Fibroblast of skin of scalp (primary cell): ENCODE results near the gene CFAP57.

ENCODE experiments used
- DNase-seq: peaks from one replicate; pipeline ENCODE4 v3.0.0-alpha.2; 2013

The CFAP57 gene

DNA sequence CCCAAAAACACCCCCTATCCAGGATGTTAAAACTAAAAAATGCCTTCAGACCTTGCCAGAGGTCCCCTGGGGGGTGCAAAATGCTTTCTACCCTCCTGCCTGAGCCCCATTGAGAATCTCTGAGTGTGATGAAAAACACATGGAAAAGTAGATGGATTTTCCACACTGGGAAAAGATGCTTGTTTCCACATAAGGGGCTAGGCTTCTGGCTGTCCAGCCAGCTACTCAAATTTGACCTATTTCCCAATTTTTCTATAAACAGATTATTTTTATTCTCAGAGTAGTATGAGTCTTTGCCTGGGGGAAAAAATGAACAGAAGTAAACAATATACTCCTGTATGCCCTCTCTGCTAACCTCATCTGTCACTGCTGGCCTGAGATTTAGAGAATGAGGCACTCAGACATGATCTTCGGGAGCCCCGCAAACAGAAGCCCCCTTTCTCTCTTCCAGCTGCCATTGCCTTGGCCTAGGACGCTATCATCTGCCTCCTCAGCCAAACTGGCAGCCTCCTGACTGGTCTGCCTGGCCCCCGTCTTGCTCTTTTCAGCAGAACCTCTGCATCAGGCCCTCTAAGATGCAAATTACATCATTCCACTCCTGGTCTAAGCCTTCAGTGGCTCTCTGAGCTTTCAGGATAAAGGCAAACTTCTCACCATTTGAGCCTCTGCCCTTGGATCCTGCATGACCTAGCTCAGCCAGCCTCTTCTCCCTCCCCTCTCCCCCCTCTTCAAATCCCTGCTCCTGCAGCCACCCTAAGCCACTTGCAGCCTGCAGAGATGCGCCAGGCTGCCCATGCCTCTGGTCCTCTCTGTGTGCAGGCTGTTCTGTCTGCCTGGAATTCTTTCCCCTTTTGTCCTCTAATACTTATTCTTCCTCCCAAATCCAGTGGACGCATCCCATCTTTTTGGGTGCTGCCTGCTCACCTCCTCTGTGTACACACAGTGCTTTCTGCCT is 58.0 kb downstream of the CFAP57 start:
- no peak for DNase-seq

DNA sequence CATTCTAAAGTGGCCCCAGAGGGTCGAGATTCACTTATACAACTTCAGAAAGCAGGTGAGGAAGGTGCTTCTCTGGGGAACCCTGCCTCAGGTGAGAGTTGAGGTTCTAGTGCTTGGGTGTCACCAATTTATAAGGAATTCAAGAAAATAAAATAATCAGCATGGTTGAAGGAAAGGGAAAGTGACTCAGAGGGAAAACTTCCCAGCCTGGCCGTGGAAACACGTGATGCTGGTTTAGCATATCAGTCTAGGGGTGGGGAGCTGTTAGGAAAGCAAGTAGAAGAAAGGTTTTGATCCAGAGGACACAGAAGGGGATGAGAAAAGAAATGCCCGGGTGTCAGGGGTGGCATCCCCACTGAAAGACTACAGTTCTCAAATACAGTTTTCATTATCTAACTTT is 59.9 kb downstream of the CFAP57 start:
- DNase-seq = peak; percentile 68

DNA sequence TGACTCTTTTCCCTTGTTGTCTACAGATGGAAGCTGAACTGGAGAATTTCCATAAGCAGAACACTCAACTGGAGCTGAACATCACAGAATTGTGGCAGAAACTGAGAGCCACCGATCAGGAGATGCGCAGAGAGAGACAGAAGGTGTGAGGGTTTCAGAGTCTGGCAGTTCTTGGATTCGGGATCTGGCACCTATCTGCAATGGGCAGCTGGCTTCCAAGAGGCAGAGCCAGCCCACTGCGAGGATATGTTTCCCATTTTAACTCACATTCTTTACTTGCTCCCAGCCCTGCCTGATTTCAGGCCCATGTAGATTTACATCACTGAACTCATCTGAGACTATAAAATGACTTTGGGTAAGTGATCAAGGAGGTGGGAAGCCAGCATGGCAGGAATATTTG is 60.4 kb downstream of the CFAP57 start:
- peak; percentile 29 for DNase-seq

DNA sequence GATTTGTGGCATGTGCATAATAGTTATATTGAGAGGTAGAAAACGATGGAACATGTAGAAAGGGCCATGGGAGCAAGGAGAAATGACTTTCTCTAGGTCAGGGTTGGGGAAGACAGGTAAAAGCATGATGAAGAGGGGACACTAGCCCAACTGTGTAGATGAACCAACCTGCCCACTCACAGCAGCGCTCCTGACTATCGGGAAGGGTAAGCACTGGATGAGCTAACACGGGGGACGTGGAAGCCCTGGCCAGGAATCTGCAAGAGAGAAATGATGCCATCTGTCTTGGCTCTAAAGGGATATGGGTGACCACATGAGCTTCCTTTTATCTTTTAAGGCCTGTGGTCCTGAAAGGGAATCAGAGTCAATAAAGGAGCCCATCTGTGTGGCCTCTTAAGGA is 61.5 kb downstream of the CFAP57 start:
- no peak for DNase-seq

DNA sequence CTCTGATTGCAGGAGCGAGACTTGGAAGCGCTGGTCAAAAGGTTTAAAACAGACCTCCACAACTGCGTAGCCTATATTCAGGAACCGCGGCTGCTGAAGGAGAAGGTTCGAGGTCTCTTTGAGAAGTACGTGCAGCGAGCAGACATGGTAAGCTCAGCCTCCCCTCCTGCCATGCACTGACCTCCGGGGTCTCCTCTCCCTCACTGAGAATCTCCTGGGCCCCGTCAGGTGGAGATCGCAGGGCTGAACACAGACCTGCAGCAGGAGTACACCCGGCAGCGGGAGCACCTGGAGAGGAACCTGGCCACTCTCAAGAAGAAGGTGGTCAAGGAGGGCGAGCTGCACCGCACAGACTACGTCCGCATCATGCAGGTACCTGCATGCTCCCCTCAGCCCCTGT is 62.1 kb downstream of the CFAP57 start:
- no peak for DNase-seq

DNA sequence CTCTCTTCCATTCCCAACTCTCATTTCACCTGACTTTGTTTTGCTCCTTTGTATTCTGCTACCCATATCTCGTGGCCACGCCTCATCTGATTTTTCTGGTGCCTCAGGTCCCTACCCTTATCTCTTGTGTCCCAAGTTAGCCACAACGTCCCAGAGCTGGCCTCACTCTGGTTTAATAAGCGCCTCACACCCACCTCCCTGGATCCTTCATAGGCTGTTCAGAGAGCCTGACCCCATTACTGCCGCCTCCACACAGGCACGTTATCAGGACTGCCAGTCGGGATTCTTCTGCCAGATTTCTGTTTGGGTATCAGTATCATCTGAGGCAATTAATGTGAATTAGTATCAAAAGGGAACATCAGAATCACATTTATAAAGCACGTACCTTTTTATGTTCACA is 62.9 kb downstream of the CFAP57 start:
- no peak for DNase-seq

DNA sequence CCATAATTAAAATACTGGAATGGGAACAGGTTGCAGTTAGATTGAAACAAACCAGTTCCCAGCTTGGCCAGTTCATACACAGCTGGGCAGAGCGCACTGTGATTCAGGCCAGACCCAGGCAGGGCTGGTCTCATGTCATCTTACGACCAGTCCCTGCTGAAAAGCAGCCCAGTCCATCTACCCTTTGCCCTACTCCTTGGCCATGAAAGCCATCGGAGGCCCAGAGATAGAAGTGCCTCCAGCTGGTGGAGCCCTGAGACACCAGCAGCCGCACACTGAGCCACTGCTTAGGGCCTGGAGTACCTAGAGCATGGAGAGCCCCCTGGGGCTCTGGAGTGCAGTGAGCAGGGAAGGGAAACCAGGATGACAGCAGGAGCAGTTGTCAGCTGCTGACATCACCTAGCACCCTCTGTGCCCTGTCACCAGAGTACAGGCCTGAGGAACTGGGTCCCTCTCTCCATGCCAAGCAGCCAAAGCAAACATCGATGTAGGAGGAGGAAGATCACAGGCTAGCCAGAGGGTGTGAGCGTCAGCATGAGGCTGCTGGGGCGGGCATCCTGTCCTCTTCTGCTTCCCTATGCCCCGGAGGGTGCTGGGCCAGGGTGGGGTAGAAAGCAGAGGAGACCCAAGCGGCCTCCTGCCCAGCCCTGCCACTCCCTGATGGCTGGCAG is 63.5 kb downstream of the CFAP57 start:
- DNase-seq = no peak

DNA sequence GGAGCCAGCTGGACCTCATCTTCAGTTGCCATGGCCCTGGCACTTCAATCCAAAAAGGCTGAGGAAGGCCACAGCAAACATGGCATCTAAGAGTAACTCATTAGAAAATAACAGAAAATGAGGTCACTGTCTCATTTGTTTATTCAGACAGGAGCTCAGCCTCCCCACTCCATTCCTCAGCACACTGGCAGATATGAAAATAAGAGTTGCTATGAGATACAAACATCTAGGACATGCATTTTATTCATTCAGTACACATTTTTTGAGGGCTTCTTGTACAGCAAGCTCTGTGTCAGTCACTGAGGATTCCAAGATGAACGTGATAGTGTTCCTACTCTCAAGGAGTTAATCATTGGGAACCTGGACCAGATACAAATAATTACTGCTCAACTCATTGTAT is 65.0 kb downstream of the CFAP57 start:
- DNase-seq = peak; percentile 20

DNA sequence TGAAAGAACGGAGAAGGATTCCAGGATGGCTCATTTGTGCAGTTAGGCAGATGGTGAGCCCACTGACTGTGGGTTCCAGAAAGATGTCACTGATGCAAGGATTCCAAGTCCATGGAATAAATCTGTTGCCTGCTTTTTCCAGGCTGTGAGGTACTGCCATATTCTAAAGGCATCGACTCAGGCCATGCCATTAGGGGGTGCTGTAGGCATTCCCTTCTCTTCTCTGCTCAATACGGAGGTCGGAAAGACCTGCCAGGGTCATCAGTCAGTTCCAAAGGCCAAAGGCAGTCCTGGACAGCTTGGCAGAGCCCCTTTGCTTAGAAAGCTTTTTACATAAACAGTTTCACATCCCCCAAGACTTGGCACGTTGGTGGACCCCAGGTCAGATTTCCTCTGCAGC is 66.0 kb downstream of the CFAP57 start:
- peak; percentile 63 for DNase-seq

DNA sequence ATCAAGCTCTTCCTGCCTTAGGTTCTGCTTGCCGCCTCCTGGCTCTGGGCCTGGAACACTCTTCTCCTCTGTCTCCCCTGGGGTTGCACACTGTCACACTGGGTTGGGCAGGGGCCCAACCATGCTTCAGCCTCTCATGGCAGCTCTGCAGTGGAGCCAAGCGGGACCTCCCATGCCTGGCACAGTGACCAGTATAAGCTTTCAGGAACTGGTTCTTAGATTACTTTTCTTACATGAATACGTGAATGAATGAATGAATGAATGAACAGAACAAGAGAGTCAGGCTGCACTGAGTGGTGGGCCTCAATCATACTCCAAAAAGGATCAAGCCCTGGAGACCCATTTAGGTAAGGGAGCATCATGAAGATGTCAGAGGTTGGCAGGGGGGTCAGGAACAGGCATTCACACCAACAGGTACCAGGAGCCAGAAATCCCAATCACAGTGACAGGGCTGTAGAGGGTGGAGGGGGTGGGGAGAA is 66.9 kb downstream of the CFAP57 start:
- no peak for DNase-seq

DNA sequence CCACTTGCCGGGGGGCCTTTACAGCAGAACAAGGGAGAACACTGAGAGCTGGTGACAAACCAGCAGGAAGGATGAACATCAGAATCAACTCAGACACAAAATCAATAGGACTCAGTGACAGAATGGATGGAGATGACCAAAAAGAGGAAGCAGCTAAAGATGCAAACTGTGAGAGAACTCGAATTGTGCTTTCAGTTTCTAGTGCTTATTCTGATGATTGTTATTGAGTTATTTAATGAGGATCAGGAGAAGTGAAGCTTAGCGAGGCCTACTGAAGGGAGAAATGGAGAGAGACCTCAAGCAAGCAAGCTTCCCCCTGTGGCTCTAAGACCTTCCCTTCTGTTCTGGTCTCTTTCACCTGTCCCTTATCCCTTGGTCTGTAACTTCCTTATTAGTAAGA is 67.4 kb downstream of the CFAP57 start:
- DNase-seq = no peak

DNA sequence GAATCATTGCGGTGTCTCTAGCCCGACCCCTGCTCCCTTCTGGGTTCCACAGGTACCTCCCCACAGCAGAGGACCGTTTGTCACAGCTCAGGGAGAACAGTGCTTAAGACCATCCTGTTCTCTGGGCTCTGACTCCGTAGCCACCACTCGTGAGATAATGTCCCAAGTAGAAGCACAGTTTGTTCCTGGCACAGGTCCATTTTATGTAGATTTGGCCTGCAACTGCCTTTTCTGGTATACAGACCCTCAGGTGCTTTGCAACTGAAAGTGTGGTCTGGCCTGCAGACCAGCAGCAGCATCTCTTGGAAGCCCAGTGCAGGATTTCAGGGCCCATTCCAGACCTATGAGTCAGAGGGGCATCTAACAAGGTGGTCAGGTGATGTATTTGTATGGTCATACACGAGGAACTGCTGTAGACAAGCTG is 69.3 kb downstream of the CFAP57 start:
- DNase-seq = no peak

DNA sequence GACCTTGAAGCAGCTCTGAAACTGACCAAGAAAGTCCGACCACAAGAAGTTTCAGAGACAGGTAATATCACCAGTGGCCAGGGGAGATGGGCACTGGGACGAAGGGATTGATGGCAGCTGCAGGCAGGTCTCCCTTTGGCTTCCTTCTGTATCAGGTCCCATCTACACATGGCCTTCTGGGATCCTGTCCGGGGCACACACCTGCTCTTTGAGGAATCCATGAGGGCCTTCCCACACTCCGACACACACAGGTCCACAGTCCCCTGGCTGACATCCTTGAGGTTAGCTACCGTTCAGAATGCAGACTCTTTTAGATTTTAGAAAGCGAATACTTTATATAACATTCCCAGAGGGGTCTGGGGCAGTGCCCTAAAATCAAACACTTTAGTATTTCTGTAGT is 71.2 kb downstream of the CFAP57 start:
- DNase-seq = no peak

DNA sequence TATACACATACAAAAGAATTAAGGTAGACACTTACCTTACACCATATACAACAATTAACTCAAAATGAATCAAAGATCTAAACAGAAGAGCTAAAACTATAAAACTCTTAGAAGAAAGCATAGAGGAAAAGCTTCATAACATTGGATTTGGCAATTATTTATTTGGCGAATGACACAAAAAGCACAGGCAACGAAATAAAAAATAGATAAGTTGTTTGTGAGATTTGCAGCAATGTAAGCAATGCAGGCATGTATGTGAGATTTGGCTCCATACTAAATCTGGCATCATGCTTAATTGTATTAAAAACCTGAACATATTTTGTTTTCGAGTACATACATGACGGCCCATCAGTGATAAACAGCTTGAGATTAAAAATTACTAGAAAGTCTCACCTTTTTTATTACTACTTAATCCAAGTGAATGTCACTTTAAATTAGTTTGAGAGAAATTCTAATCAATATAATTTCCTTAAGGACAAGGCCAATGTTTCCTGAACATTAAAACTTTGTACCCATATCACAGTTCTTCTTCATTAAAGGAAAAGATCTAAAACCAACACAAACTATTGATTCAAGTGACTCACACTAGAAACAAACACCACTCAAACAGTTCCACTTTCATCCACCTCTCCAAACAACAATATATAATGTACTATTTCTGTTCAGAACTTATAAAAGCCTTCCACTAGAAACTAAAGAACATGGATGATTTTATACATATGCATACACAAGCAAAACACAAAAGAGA is 74.5 kb downstream of the CFAP57 start:
- DNase-seq = no peak

DNA sequence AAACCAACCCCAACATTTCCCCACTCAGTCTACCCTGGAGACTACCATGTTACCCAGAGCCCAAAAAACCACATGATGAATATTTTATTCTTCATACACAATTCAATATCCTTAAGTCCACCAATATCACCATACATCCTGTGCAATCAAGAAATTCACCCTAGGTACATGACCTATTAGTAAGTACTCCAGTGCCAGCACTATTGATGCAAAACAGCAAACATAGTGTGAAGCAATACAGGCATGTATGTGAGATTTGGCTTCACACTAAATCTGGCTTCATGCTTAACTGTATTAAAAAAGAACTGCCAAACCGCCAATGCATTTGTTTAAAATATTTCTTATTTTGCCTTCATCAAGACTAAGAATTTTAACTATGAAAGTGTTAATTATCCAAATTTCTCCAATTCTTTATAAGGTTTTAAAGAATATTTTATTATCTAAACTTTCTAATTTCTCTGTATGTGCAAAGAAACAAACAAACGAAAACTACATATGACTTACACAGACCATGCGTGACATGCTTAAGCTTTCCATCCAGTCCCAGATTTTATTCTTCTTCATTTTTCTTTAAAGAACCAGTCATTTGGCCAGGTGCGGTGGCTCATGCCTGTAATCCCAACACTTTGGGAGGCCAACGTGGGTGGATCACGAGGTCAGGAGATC is 75.3 kb downstream of the CFAP57 start:
- no peak for DNase-seq

DNA sequence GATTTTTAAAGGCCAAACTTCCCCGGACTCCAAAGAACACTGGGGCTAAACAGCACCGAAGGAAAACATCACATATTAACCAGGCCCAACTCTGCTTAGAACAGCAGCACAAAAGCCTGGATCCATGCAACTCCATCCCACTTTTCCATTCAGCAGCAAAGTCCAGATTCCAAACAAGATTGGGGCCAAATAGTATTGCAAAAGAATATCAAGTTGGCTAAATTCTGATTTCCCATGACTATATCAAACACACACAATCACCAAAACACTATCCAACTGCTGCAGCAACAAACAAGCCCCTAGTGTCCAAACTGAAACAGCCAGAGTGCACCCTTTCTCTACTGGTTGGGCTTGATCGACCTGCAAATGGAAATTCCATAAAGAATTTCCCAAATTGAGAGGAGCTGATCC is 78.2 kb downstream of the CFAP57 start:
- DNase-seq = no peak

DNA sequence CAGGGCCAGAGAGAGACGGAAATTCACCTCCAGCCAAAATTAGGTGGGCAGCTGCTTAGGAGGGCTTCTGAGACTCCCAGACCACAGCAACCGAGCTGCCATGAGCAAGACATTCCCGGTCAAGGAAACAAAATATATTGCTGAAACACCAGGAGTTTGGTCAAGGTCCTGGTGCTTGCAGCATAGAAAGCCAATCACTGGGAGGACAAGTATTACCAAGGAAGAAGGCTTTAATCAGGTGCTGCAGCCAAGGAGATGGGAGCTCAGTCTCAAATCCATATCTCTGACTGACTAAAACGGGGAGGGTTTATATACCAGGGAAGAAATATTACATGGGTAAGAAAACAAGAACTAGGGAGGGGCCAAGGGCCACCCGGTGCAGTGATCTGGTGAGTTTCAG is 78.9 kb downstream of the CFAP57 start:
- DNase-seq = no peak

DNA sequence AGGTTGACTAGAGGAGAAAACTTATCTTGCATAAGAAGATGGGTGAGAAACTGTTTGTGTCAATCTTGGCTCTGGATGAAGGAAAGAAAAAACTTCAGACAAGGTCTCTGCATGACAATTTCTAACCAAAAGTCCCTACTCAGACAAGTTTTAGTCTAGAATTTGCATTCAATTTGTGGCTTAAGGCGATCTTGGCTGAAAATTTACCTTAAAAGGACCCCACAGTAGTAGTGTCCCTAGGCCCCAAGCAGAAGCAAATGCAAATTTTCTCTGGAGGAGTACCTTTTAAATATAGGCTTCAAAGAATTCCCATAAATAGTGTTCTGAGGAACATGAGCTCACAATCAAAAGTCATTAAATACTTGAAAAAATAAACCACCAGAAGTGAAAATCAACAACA is 80.1 kb downstream of the CFAP57 start:
- DNase-seq = no peak

DNA sequence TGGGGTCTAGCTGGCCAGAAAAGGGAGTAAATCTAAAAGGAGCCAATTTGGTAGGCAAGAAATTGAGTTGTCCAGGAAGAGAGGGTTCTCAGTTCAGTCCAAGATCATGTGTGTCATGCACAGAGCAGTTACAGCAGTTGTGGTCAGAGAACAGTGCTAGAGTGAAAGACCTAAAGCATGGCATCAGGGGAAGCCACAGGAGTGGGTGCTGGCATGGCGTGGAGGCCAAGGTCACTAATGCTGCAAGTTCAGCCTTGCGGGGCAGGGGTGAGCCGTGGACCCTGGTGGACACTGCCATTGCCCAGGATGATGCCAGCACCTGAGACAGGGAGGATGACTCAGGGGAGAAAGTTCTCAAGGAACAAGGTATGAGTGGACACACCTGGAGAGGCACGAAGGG is 81.0 kb downstream of the CFAP57 start:
- no peak for DNase-seq

DNA sequence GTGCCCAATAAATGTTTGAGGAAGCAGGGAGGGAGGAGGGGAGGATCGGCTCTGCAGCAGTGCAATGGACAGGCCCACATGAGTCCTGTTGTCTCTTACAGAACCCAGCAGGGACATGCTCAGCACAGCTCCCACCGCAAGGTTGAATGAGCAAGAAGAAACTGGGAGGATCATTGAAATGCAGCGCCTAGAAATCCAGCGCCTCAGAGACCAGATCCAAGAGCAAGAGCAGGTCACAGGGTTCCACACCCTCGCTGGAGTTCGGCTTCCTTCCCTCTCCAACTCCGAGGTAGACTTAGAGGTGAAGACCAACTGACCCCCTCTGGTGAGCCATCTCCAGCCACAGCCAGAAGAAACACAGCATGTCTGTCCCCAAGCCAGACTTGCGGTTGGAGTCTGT is 81.7 kb downstream of the CFAP57 start:
- DNase-seq = no peak

DNA sequence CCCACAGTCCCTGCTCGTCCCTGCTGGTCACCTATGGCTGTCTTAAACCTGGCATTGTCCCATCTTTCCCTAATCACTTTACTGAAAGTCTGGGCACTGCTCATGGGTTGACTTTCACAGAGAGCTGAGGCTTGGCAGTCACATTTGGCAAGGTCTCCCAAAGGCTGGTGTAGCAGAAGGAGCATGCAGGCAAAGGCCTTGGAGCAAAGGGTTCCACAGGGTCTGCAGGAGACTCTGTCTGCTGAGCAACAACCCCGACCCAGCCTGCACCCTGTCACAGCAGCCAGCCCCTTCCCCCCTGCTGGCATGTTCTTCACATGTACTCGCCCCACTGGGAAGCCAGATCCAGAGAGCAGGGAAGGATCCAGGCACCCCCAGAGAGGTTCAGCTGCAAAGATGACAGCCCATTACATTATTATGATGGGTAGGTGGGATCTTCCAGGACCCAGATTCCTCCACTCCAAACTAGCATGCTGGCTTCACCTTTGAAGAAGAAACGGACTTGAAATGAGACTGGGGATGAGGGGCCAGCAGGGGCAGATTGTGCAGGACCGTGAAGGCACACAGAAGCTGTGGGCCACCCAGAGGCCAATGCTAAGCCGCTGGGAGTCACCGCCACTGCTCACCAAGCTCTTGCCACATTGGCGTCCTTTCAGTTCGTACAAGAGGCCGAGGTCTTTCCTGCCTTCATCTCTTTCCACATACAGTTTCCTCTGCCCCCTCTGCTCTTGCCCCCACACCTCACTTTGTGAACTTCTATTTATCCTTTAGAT is 83.5 kb downstream of the CFAP57 start:
- DNase-seq = no peak
